ENCODE data around the gene KCNS1. TPM values are rescaled to one million over a fixed set of nuclear protein-coding genes. Genes with fewer than 3 reads are reported as not detected.

The KCNS1 gene
- total RNA-seq, 1 experiment from 2014 or later, result 0.98 TPM

GRCh38 chr20:45082468-45082867 is 18.5 kb downstream of the KCNS1 start:
- Histone ChIP-seq H2BK120ac (ENCODE audit: low read depth, low read length, poor library complexity, severe bottlenecking) (no peak overlapping the region), H2BK5ac (ENCODE audit: insufficient read length, low read length) (no peak overlapping the region), H2BK12ac (ENCODE audit: insufficient read length, low read depth, low read length) (no peak overlapping the region), H3K56ac (ENCODE audit: insufficient read length, low read depth, low read length) (no peak overlapping the region), H3K4me2 (ENCODE audit: insufficient read depth, insufficient read length, low read length) (no peak overlapping the region), H3K9me3 (ENCODE audit: control insufficient read depth, low read depth, low read length) (peaks cover 6% of the 10 kb centered on the region), H3K23ac (ENCODE audit: insufficient read length, low read depth, low read length) (no peak overlapping the region), H4K20me1 (ENCODE audit: control insufficient read depth, insufficient read depth, insufficient read length) (no peaks in the 10 kb centered on the region), H3K27ac (ENCODE audit: insufficient read length, low read depth, low read length) (no peak overlapping the region), H2AK5ac (ENCODE audit: insufficient read length, low read length) (no peak overlapping the region), H4K8ac (replicated peaks; ENCODE audit: insufficient read length, low read depth, low read length) (no peak overlapping the region), H3K14ac (ENCODE audit: insufficient read depth, low read length) (no peak overlapping the region), H3K79me2 (ENCODE audit: insufficient read depth, low read length) (no peaks in the 10 kb centered on the region), H3K27me3 (ENCODE audit: insufficient read depth, low read length) (no peaks in the 10 kb centered on the region), H3K4me1 (ENCODE audit: insufficient read depth, low read length) (no peaks in the 10 kb centered on the region), H2BK20ac (ENCODE audit: low read depth, low read length, poor library complexity, severe bottlenecking) (no peak overlapping the region), H4K5ac (ENCODE audit: insufficient read length, low read depth, low read length) (no peak overlapping the region), H3K79me1 (ENCODE audit: insufficient read depth, low read depth, low read length, poor library complexity, severe bottlenecking) (no peaks in the 10 kb centered on the region), H3T11ph (ENCODE audit: low read length) (no peak overlapping the region), H3K23me2 (ENCODE audit: insufficient read length, low read depth, low read length, poor library complexity, severe bottlenecking) (no peaks in the 10 kb centered on the region), H2BK15ac (ENCODE audit: low read depth, low read length) (no peak overlapping the region), H4K91ac (ENCODE audit: insufficient read length, low read depth, low read length) (no peak overlapping the region), H3K4ac (ENCODE audit: low read depth, low read length) (no peak overlapping the region), H3K18ac (ENCODE audit: insufficient read length, low read depth, low read length) (no peak overlapping the region), H3K9ac (ENCODE audit: extremely low read depth, insufficient read length, low read length) (no peak overlapping the region), H2AFZ (ENCODE audit: low read length) (no peak overlapping the region)
- Mint-ChIP-seq H3K9me3 (peaks cover 5 to 10% of the 10 kb centered on the region in 2 experiments; a peak in 4 of 5 replicates), H3K27me3 (ENCODE audit: low read depth) (no peaks in the 10 kb centered on the region), H3K4me1 (peaks cover 0 to 1% of the 10 kb centered on the region in 2 experiments; a peak in 1 of 4 replicates), H3K27ac (no peak overlapping the region), H3K36me3 (ENCODE audit: insufficient read depth in 1 of 3, low read depth in 3 of 3) (peaks cover 20 to 48% (median 30%) of the 10 kb centered on the region in 3 experiments), H3K4me3 (no peak overlapping the region)
- DNase-seq, result no peak
- TF ChIP-seq CTCF (conservative IDR thresholded peaks at IDR 0.05), result no peak
- no CpG with 5 or more reads among the region's 3 CpGs for WGBS (ENCODE audit: extremely low coverage, insufficient read length, low lambda C conversion rate)
